OCI-LY3 (cell line): ENCODE data around the gene LIN7B.

Experiments used
- EZH2phosphoT487 ChIP-seq: fragments of 200-600 bp; shearing (Covaris generic); IDR thresholded peaks from 2 replicates; pipeline ENCODE4 v1.6.1; 2018; ENCODE audit warnings: antibody characterized with exemption, mixed run types, low read depth
- TF ChIP-seq, protein P1 (sequence below): fragments of 200-600, 300-600 bp; sonication (generic); IDR thresholded peaks from 2 replicates; pipeline ENCODE4 v1.5.1; 2014; ENCODE audit warnings: antibody characterized with exemption, low read length, low read depth

DNA sequence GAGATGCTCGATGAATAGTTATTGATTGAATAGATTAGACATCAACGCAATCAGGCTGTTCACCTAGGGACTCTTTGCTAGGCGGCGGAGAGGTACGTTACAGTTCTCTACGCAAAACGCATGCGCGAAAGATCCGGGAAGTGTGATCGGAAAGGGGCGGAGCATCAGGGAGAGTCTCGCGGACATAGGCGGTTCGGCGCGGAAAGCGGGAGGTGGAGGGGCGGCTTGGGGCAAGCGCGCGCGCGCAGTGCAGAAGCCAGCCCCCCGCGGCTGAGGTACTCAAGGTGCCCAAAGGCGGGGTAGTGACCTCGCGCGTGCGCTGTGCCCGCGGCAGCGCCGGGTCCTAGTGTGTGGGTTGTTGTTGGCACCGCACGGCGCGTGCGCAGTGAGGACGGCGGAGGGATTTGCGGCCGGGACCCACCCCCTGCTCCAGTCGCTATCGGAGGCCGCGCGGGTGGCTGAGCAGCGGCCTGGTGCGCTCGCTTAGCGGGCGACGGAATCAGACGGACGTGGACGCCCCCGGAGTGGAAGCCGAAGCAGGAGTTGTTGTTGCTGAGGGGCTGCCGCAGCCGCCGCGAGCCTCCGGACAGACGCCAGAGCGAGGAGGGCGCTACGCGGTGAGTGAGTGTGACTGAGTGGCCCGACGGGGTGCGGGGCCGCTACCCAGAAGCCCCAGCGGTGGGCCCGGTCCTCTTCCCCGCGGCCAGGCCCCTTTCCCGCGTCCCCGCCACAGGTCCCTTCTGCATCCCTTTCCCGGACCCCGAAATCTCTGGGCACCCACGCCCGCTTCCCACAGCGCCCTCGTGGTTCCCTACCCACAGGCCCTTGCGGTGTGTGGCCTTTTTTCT is 28.9 kb upstream of the LIN7B start, which contains the start of gene SNRNP70:
- TF ChIP-seq, protein P1, sequence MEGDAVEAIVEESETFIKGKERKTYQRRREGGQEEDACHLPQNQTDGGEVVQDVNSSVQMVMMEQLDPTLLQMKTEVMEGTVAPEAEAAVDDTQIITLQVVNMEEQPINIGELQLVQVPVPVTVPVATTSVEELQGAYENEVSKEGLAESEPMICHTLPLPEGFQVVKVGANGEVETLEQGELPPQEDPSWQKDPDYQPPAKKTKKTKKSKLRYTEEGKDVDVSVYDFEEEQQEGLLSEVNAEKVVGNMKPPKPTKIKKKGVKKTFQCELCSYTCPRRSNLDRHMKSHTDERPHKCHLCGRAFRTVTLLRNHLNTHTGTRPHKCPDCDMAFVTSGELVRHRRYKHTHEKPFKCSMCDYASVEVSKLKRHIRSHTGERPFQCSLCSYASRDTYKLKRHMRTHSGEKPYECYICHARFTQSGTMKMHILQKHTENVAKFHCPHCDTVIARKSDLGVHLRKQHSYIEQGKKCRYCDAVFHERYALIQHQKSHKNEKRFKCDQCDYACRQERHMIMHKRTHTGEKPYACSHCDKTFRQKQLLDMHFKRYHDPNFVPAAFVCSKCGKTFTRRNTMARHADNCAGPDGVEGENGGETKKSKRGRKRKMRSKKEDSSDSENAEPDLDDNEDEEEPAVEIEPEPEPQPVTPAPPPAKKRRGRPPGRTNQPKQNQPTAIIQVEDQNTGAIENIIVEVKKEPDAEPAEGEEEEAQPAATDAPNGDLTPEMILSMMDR: no peak
- no peak for TF ChIP-seq EZH2phosphoT487
